ENCODE measurements around the gene CACNG4. TPM values are rescaled to one million over a fixed set of nuclear protein-coding genes. Genes with fewer than 3 reads are reported as not detected.

CACNG4 gene
- total RNA-seq, 1 donor from 2014 or later: not detected

- Histone ChIP-seq H3K9me3 (replicated peaks) (no peaks in the 10 kb centered on the region), H3K27ac (replicated peaks) (no peak overlapping the region), H3K4me1 (peaks cover 6% of the 10 kb centered on the region), H3K36me3 (no peaks in the 10 kb centered on the region), H3K4me3 (no peak overlapping the region), H3K27me3 (ENCODE audit: low read depth) (no peaks in the 10 kb centered on the region)
- no peak for DNase-seq
- intact Hi-C loops (cut with micrococcal nuclease): no loop called here
- TF ChIP-seq CTCF (IDR thresholded peaks at IDR 0.05; ENCODE audit: borderline replicate concordance): no peak
Observed at GRCh38 chr17:67022451-67022810, 57.9 kb downstream of the CACNG4 start.

DNA sequence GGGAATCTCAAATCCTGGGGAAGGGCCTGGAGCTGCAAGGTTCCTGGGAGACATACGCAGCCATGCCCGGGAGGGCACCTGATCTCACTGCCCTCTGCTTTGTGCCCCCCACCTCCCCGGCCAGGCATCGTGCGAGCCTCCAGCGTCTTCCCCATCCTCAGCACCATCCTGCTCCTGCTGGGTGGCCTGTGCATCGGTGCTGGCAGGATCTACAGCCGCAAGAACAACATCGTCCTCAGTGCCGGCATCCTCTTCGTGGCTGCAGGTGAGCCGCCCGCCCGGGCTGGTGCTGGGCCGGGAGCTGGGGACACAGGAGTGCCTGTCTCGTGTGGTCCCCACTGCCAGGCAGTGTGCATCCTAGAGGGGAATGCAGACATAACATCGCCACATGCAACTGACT is 60.2 kb downstream of the CACNG4 start:
- Histone ChIP-seq H3K36me3 (no peaks in the 10 kb centered on the region), H3K27ac (replicated peaks) (no peak overlapping the region), H3K4me1 (peaks cover 8% of the 10 kb centered on the region), H3K27me3 (ENCODE audit: low read depth) (no peaks in the 10 kb centered on the region), H3K4me3 (no peak overlapping the region), H3K9me3 (replicated peaks) (no peaks in the 10 kb centered on the region)
- TF ChIP-seq CTCF (IDR thresholded peaks at IDR 0.05; ENCODE audit: borderline replicate concordance): no peak
- intact Hi-C loops (cut with micrococcal nuclease): no loop called here
- no peak for DNase-seq

GRCh38 chr17:67025216-67025792 is 60.8 kb downstream of the CACNG4 start:
- no peak for DNase-seq
- intact Hi-C loops (cut with micrococcal nuclease): no loop called here
- Histone ChIP-seq H3K27me3 (ENCODE audit: low read depth) (no peaks in the 10 kb centered on the region), H3K36me3 (no peaks in the 10 kb centered on the region), H3K4me3 (no peak overlapping the region), H3K27ac (replicated peaks) (no peak overlapping the region), H3K4me1 (peaks cover 8% of the 10 kb centered on the region), H3K9me3 (replicated peaks) (no peaks in the 10 kb centered on the region)
- TF ChIP-seq CTCF (IDR thresholded peaks at IDR 0.05; ENCODE audit: borderline replicate concordance): no peak

- no peaks in the 10 kb centered on the region for H3K27me3 ChIP-seq (ENCODE audit: low read depth)
- no peak for DNase-seq
- no peak overlapping the region for H3K4me3 ChIP-seq
- no peak overlapping the region for H3K27ac ChIP-seq (replicated peaks)
- intact Hi-C loops (cut with micrococcal nuclease): no loop called here
- no peak for TF ChIP-seq CTCF (IDR thresholded peaks at IDR 0.05; ENCODE audit: borderline replicate concordance)
- no peaks in the 10 kb centered on the region for H3K36me3 ChIP-seq
- H3K4me1 ChIP-seq: peaks cover 8% of the 10 kb centered on the region
- H3K9me3 ChIP-seq (replicated peaks): no peaks in the 10 kb centered on the region
Observed at GRCh38 chr17:67026341-67026740, 61.8 kb downstream of the CACNG4 start.

DNA sequence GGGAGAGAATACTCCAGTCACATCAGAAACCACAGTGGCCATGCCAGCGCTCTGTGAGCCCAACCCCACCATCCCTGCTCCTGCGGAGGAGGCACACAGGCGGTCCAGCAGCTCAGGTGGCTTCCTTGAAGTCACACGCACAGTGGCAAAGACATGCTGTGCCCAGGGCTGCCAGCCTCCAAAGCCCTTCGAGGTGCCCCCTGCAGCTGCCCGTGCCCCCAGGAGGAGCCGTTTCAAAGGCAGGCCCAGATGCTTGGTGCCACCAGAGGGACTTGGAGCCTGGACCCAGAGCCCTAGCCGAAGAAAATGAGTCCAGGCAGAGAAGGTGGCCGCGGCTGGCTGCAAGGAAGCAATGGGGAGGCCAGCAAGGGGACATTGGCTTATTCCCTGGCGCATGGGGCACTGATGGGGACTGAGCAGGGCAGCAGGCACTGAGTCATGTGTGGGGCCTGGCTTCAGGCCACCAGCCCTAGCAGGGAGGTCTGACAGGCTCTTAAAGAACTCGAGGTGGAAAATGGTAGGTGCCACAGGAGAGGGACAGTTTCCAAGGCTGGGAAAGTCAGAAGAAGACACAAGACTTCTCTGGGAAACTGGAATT is 62.6 kb downstream of the CACNG4 start:
- Histone ChIP-seq H3K27me3 (ENCODE audit: low read depth) (no peaks in the 10 kb centered on the region), H3K9me3 (replicated peaks) (no peaks in the 10 kb centered on the region), H3K4me3 (no peak overlapping the region), H3K27ac (replicated peaks) (no peak overlapping the region), H3K36me3 (no peaks in the 10 kb centered on the region), H3K4me1 (peaks cover 8% of the 10 kb centered on the region)
- intact Hi-C loops (cut with micrococcal nuclease): no loop called here
- TF ChIP-seq CTCF (IDR thresholded peaks at IDR 0.05; ENCODE audit: borderline replicate concordance): no peak
- peak; percentile 50 for DNase-seq
